Keratinocyte (primary cell): ENCODE results near the gene NMT1. TPM values are rescaled to one million over a fixed set of nuclear protein-coding genes. Genes with fewer than 3 reads are reported as not detected.

Experiments
- DNase-seq: peaks from one replicate; pipeline ENCODE4 v3.0.0-alpha.2; 2011; ENCODE audit warnings: low read depth, missing footprints, low spot score
- FAIRE-seq: peaks from 2 replicates; lab custom pipeline; 2011; peaks lifted over from hg19 to GRCh38; lab: Jason Lieb, UNC
- H2AFZ ChIP-seq: 2 replicates; pipeline ENCODE4 v1.6.0; 2012; ENCODE audit warnings: low read length, control low read depth, inconsistent platforms; ENCODE audit not compliant: control insufficient read depth
- H3K27ac ChIP-seq: 2 replicates; pipeline ENCODE4 v1.5.1; 2011; ENCODE audit warnings: low read length; ENCODE audit not compliant: control insufficient read depth, insufficient read depth
- H3K27me3 ChIP-seq: 3 replicates; pipeline ENCODE4 v1.6.0; 2011; ENCODE audit warnings: low read length; ENCODE audit not compliant: control insufficient read depth, insufficient read depth; ENCODE audit errors: extremely low read depth
- H3K36me3 ChIP-seq, 2 experiments: 2 replicates in 1 of 2; 3 replicates in 1 of 2; pipeline ENCODE4 v1.5.1; 2011; ENCODE audit warnings: low read length in 2 of 2, mild to moderate bottlenecking in 1 of 2; ENCODE audit not compliant: control insufficient read depth in 2 of 2, insufficient read depth in 2 of 2; ENCODE audit errors: extremely low read depth in 1 of 2
- H3K4me1 ChIP-seq: 3 replicates; pipeline ENCODE4 v1.5.1; 2011; ENCODE audit warnings: low read length; ENCODE audit not compliant: control insufficient read depth, insufficient read depth; ENCODE audit errors: extremely low read depth
- H3K4me2 ChIP-seq: 3 replicates; pipeline ENCODE4 v1.6.0; 2011; ENCODE audit warnings: low read depth, low read length; ENCODE audit not compliant: control insufficient read depth, insufficient read depth; ENCODE audit errors: extremely low read depth
- H3K4me3 ChIP-seq, 3 experiments: fragments of 200-600 bp in 1 of 3; sonication (generic) in 1 of 3; 2 replicates in 2 of 3; 3 replicates in 1 of 3; pipeline ENCODE4 v1.5.1; 2011 to 2016; ENCODE audit warnings: low read length in 3 of 3, mild to moderate bottlenecking in 3 of 3, control low read depth in 2 of 3, inconsistent platforms in 1 of 3, low read depth in 1 of 3, mixed read lengths in 1 of 3, mixed run types in 1 of 3, moderate library complexity in 1 of 3; ENCODE audit not compliant: control insufficient read depth in 2 of 3, insufficient read depth in 2 of 3; ENCODE audit errors: extremely low read depth in 1 of 3
- H3K79me2 ChIP-seq: 2 replicates; pipeline ENCODE4 v1.6.0; 2012; ENCODE audit warnings: low read length; ENCODE audit not compliant: control insufficient read depth, insufficient read depth
- H3K9ac ChIP-seq: 3 replicates; pipeline ENCODE4 v1.6.0; 2011; ENCODE audit warnings: low read length; ENCODE audit not compliant: control insufficient read depth, insufficient read depth; ENCODE audit errors: extremely low read depth
- H3K9me1 ChIP-seq: 3 replicates; pipeline ENCODE4 v1.6.0; 2011; ENCODE audit warnings: low read length; ENCODE audit not compliant: control insufficient read depth, insufficient read depth; ENCODE audit errors: extremely low read depth
- H3K9me3 ChIP-seq: 2 replicates; pipeline ENCODE4 v1.5.1; 2012; ENCODE audit warnings: low read depth, low read length; ENCODE audit not compliant: control insufficient read depth
- H4K20me1 ChIP-seq: 3 replicates; pipeline ENCODE4 v1.6.0; 2011; ENCODE audit warnings: low read length; ENCODE audit not compliant: control insufficient read depth, insufficient read depth; ENCODE audit errors: extremely low read depth
- CTCF ChIP-seq, 3 experiments: IDR thresholded peaks in 1 of 3; conservative IDR thresholded peaks in 1 of 3; optimal IDR thresholded peaks in 1 of 3; 2 replicates in 2 of 3; 3 replicates in 1 of 3; pipeline versions ENCODE3 to v1.5.1; 2011; ENCODE audit warnings: low read length in 3 of 3, mild to moderate bottlenecking in 3 of 3, moderate library complexity in 2 of 3, control low read depth in 1 of 3, inconsistent platforms in 1 of 3; ENCODE audit not compliant: insufficient read depth in 2 of 3; ENCODE audit errors: extremely low read depth in 1 of 3
- EZH2 ChIP-seq: IDR thresholded peaks from one replicate; pipeline ENCODE4 v1.6.1; 2012; ENCODE audit warnings: inconsistent platforms, mild to moderate bottlenecking, low read length, moderate library complexity
- dilution Hi-C: fragments of 300-500 bp; cut with MboI; formaldehyde crosslinking; loops from one replicate; pipeline ENCODE4 v1.7.0; 2020; ENCODE audit warnings: low sequenced_read_pairs; ENCODE audit not compliant: extremely low pct_ligation_motif_present
- polyA plus RNA-seq, 5 experiments: library from polyadenylated mRNA; depleted of rRNA in 3 of 5; stranded (reverse) in 3 of 5; stranded (forward) in 1 of 5; unstranded in 1 of 5; fragments of >200 nt; gene quantifications; 1 replicate in 1 of 5; 2 replicates in 3 of 5; 3 replicates in 1 of 5; pipeline versions ENCODE4 v1.2.1 to v1.2.3, GENCODE V29; 2011 to 2012; ENCODE audit warnings: missing spikeins in 2 of 5, low read depth in 1 of 5, low replicate concordance in 1 of 5

Gene NMT1
- polyA plus RNA-seq, 1 donor (not counting 4 experiments of a cell fraction or from before 2014, with no cell fraction given) = 101 TPM

- FAIRE-seq (no peak), DNase-seq (no peak)
- TF ChIP-seq EZH2 (no peak), CTCF (optimal IDR thresholded peaks at IDR 0.05 in 1 of 3, IDR thresholded peaks at IDR 0.05 in 1 of 3, conservative IDR thresholded peaks at IDR 0.05 in 1 of 3; ENCODE audit: extremely low read depth in 1 of 3, insufficient read depth in 2 of 3, low read length in 3 of 3) (no peak)
- Histone ChIP-seq H3K36me3 (no peaks in the 10 kb centered on the region), H3K27ac (peak overlapping the region; percentile 37), H3K9ac (peak overlapping the region; percentile 55), H3K9me1 (no peaks in the 10 kb centered on the region), H3K4me1 (peaks cover 18% of the 10 kb centered on the region), H2AFZ (peak overlapping the region; percentile 79), H3K4me3 (peak overlapping the region; percentile 50 to 78 (median 76)), H3K27me3 (no peaks in the 10 kb centered on the region), H4K20me1 (no peaks in the 10 kb centered on the region), H3K4me2 (peak overlapping the region; percentile 92), H3K79me2 (peaks cover 9% of the 10 kb centered on the region), H3K9me3 (no peaks in the 10 kb centered on the region)
- dilution Hi-C loops = no loop called here
Observed at GRCh38 chr17:45135978-45136791, 75.1 kb downstream of the NMT1 start.

- Histone ChIP-seq H3K4me1 (peaks cover 12% of the 10 kb centered on the region), H3K9me3 (no peaks in the 10 kb centered on the region), H3K9me1 (no peaks in the 10 kb centered on the region), H4K20me1 (no peaks in the 10 kb centered on the region), H2AFZ (no peak overlapping the region), H3K4me2 (no peak overlapping the region), H3K27ac (no peak overlapping the region), H3K36me3 (no peaks in the 10 kb centered on the region), H3K79me2 (peaks cover 1% of the 10 kb centered on the region), H3K9ac (no peak overlapping the region), H3K27me3 (no peaks in the 10 kb centered on the region), H3K4me3 (no peak overlapping the region)
- FAIRE-seq = no peak
- dilution Hi-C loops = no loop called here
- DNase-seq = no peak
- TF ChIP-seq EZH2 (no peak), CTCF (optimal IDR thresholded peaks at IDR 0.05 in 1 of 3, IDR thresholded peaks at IDR 0.05 in 1 of 3, conservative IDR thresholded peaks at IDR 0.05 in 1 of 3; ENCODE audit: extremely low read depth in 1 of 3, insufficient read depth in 2 of 3, low read length in 3 of 3) (no peak)
Observed at GRCh38 chr17:45136846-45137560, 75.9 kb downstream of the NMT1 start.
